Esophagus squamous epithelium (tissue), 5 donors: Measurements from ENCODE around the gene NOC4L. TPM values are rescaled to one million over a fixed set of nuclear protein-coding genes. Genes with fewer than 3 reads are reported as not detected.

Source experiments
- DNase-seq: peaks from one replicate; lab custom pipeline; 2025; lab: John Stamatoyannopoulos, UW
- H3K27ac ChIP-seq, 4 donors: fragments of 200-600 bp; sonication (generic); one replicate each; pipeline ENCODE4 v1.5.1; 2016 to 2019; ENCODE audit warnings: mild to moderate bottlenecking in 1 of 4
- H3K27me3 ChIP-seq, 4 donors: fragments of 200-600 bp; sonication (generic); 1 replicate in 3 of 4; 2 replicates in 1 of 4; pipeline versions ENCODE4 v1.5.1 to v1.6.0; 2017 to 2021; ENCODE audit warnings: antibody characterized with exemption in 1 of 4
- H3K36me3 ChIP-seq, 3 donors: fragments of 200-600 bp; sonication (generic); one replicate each; pipeline ENCODE4 v1.5.1; 2016 to 2019
- H3K4me1 ChIP-seq, 3 donors: fragments of 200-600 bp; sonication (generic); one replicate each; pipeline ENCODE4 v1.5.1; 2017 to 2019
- H3K4me3 ChIP-seq, 4 donors: fragments of 200-600 bp; sonication (generic); 1 replicate in 3 of 4; 2 replicates in 1 of 4; pipeline ENCODE4 v1.5.1; 2016 to 2019; ENCODE audit warnings: mild to moderate bottlenecking in 2 of 4, moderate library complexity in 1 of 4
- H3K9me3 ChIP-seq, 3 donors: fragments of 200-600 bp; sonication (generic); one replicate each; pipeline ENCODE4 v1.5.1; 2016 to 2019
- CTCF ChIP-seq, 6 experiments: fragments of 450-650 bp in 4 of 6; fragments of 200-600 bp in 2 of 6; sonication (generic) in 2 of 6; IDR thresholded peaks; one replicate each; pipeline ENCODE4 v1.5.1; 2016 to 2019; ENCODE audit warnings: antibody characterized with exemption in 6 of 6, mild to moderate bottlenecking in 4 of 6, moderate library complexity in 4 of 6
- POLR2A ChIP-seq, 4 donors: fragments of 450-650 bp; IDR thresholded peaks; one replicate each; pipeline ENCODE4 v1.6.1; 2017; ENCODE audit warnings: antibody characterized with exemption in 4 of 4, mild to moderate bottlenecking in 4 of 4, moderate library complexity in 3 of 4
- WGBS, 2 donors: methylation state at CpG; one replicate each; pipeline ENCODE4 v1.1.5; 2018; 5-methylcytosine and 5-hydroxymethylcytosine counted together
- intact Hi-C: fragments of 100-400 bp; cut with DNase I; formaldehyde crosslinking; loops from one replicate; pipeline ENCODE4 v1.15.0; 2022
- total RNA-seq, 4 donors: library from RNA; depleted of rRNA; stranded (reverse); fragments of >200 nt; gene quantifications; one replicate each; pipeline ENCODE4 v1.1.0, GENCODE V29; 2016
- donor health status: DM: yes; HTN: yes; CAD: no.

The NOC4L gene
- 10 to 100 TPM in 3 of 4 donors, 1 to 10 TPM in 1; 9.6 to 12.1 (median 11.1) TPM for total RNA-seq

GRCh38 chr12:132144115-132144809 is at the start of gene NOC4L, which contains the start of gene DDX51:
NOC4L (plus strand) TSS chr12:132144457; CDS start chr12:132144489, 32 bp downstream.
DDX51 (minus strand) TSS chr12:132144319; CDS start chr12:132144296, 23 bp downstream.
- intact Hi-C loops, result no loop called here
- no peaks in the 10 kb centered on the region for H3K27me3 ChIP-seq
- H3K4me1 ChIP-seq, result peaks cover 20 to 43% (median 23%) of the 10 kb centered on the region in 3 donors
- peak within 1 kb of the TSS; percentile 87 to 97 (median 92) for H3K27ac ChIP-seq
- peak within 1 kb of the TSS; percentile 81 to 99 (median 92) for H3K4me3 ChIP-seq
- peak; percentile 57 for DNase-seq
- TF ChIP-seq POLR2A (IDR thresholded peaks at IDR 0.05) (peak in 2 of 4 donors; percentile 49 to 51), CTCF (IDR thresholded peaks at IDR 0.05) (peak in 3 of 6 experiments; percentile 21 to 67 (median 25))
- H3K36me3 ChIP-seq, result peaks cover 30 to 66% (median 38%) of the 10 kb centered on the region in 3 donors
- no peaks in the 10 kb centered on the region for H3K9me3 ChIP-seq
- WGBS, 2 donors, result 0% methylated on average over 9 to 21 of the region's 100 CpGs

GRCh38 chr12:132095520-132096409 is 48.5 kb upstream of the NOC4L start:
- H3K36me3 ChIP-seq, result peaks cover 0 to 57% (median 10%) of the 10 kb centered on the region in 3 donors
- no peaks in the 10 kb centered on the region for H3K4me1 ChIP-seq
- no peak overlapping the region for H3K4me3 ChIP-seq
- no peaks in the 10 kb centered on the region for H3K27me3 ChIP-seq
- no peak for DNase-seq
- intact Hi-C loops, result no loop called here
- H3K9me3 ChIP-seq, result no peaks in the 10 kb centered on the region
- TF ChIP-seq CTCF (IDR thresholded peaks at IDR 0.05) (no peak), POLR2A (IDR thresholded peaks at IDR 0.05) (no peak)
- WGBS, 2 donors, result 87 to 93% methylated on average over 11 of the region's 11 CpGs
- no peak overlapping the region for H3K27ac ChIP-seq

- H3K27me3 ChIP-seq, result no peaks in the 10 kb centered on the region
- 87 to 95% methylated on average over 3 to 6 of the region's 12 CpGs for WGBS, 2 donors
- TF ChIP-seq CTCF (IDR thresholded peaks at IDR 0.05) (no peak), POLR2A (IDR thresholded peaks at IDR 0.05) (no peak)
- H3K9me3 ChIP-seq, result no peaks in the 10 kb centered on the region
- intact Hi-C loops, result no loop called here
- H3K4me1 ChIP-seq, result no peaks in the 10 kb centered on the region
- DNase-seq, result no peak
- peaks cover 0 to 34% (median 3%) of the 10 kb centered on the region in 3 donors for H3K36me3 ChIP-seq
- H3K4me3 ChIP-seq, result no peak overlapping the region
- no peak overlapping the region for H3K27ac ChIP-seq
Observed at GRCh38 chr12:132099739-132100138, 44.5 kb upstream of the NOC4L start.

GRCh38 chr12:132100306-132101065 is 43.8 kb upstream of the NOC4L start:
- intact Hi-C loops, result no loop called here
- no peaks in the 10 kb centered on the region for H3K4me1 ChIP-seq
- no peaks in the 10 kb centered on the region for H3K9me3 ChIP-seq
- WGBS, 2 donors, result 97 to 98% methylated on average over 5 to 10 of the region's 13 CpGs
- no peak overlapping the region for H3K4me3 ChIP-seq
- no peak overlapping the region for H3K27ac ChIP-seq
- TF ChIP-seq POLR2A (IDR thresholded peaks at IDR 0.05) (no peak), CTCF (IDR thresholded peaks at IDR 0.05) (no peak)
- DNase-seq, result no peak
- H3K36me3 ChIP-seq, result peaks cover 0 to 42% (median 3%) of the 10 kb centered on the region in 3 donors
- no peaks in the 10 kb centered on the region for H3K27me3 ChIP-seq
